DMS114 treated with DMSO at 0.1 percent for 48 hours (cell line): Measurements from ENCODE around the gene IL10RB.

ENCODE experiments used
- DNase-seq: peaks from one replicate; lab custom pipeline; 2025; ENCODE audit not compliant: unreplicated experiment; lab: John Stamatoyannopoulos, UW

The IL10RB gene

DNA sequence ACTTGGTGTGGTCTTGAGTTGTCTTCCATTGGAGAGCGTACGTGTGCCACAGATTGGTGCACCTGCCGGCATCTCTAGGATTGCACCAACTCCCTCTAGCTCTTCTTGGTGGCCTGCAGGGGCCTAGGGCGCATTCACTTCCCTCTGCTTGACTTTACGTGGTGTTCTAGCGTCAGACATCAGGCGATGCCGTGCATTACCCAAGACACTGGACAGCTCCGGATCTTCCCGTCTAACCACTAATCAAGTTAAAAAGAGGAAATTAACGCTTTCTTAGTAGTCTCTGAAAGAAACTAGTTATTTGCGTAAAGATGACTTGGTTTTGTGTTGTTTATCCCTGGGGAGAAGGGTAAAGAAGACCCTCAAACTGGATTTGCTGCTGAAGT, 510 bp upstream of the IL10RB start:
- DNase-seq, result peak; percentile 6

DNA sequence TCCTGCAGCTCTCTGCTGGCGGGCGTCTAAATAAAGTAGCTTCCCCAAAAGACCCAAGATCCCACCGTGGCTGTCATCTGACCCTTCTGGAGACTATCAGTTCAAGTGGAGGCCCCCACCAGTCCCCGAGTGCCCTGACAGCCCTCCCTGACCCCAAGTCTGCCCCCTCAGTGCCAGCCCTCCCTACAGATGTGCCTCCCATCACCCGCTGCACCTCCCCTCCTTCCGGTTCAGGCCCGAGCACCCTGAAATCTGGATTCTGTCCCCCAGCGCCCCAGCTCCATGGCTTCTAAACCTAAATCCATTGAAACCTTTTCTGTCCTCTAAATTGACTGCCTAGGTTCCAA, 595 bp downstream of the IL10RB start:
- no peak for DNase-seq

DNA sequence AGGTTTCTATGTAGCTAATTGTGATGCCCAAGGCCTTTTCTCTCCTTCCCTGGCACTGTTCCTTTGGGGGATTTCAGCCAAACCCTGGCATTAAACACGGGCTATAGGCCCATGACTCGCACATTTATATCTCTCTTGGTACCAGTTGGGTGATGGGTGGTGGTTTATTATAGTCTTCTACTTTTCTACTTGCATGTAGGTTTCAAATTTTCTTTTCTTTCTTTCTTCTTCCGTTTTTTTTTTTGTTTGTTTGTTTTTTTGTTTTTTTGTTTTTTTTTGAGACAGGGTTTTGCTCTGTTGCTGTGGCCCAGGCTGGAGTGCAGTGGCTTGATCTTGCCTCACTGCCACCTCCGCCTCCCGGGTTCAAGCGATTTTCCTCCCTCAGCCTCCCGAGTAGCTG, 1.1 kb downstream of the IL10RB start:
- DNase-seq, result peak; percentile 1

DNA sequence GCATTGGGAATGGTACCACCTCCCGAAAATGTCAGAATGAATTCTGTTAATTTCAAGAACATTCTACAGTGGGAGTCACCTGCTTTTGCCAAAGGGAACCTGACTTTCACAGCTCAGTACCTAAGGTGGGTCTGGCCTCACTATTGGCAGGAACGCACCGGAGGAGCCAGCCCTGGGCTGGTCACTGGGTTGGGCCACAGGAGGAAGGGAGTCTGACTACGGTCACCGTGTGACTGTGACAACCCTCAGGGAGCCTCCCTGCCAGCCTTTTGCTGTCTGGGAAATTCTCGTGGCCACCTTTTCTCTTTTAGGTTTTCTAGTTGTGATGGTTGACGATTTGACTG, 2.2 kb downstream of the IL10RB start:
- no peak for DNase-seq

DNA sequence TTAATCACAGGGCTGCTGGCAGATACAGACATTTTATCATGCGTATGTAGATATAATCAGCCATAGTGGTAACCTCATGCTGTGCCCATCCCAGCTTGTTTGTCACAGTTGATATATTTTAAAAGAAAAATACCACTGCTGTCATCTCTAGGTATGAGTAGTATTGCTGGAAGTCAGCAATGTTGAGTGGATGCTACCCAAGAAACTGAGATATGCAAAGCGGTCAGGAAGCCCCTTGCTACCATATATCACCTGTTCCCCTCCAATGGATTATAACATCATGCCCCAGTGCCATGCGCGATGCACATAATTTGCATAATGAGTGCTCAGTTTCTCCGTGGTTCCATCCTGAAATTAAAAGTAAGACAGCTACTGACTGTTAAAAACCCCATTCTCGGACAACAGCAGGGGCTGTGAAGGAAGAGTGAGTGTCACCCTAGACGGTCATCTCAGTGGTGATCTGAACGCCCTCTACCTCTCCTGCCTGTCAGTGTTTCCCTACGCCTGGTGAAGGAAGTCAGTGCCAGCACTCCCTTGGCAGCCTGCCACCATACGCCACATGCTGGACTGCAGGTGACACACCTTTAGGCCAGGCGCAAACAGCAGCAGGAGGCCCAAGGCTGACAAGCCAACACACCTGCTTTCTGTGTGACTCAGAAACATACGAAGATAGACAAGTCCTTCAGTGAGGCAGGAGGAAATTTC, 2.7 kb downstream of the IL10RB start:
- DNase-seq, result no peak

DNA sequence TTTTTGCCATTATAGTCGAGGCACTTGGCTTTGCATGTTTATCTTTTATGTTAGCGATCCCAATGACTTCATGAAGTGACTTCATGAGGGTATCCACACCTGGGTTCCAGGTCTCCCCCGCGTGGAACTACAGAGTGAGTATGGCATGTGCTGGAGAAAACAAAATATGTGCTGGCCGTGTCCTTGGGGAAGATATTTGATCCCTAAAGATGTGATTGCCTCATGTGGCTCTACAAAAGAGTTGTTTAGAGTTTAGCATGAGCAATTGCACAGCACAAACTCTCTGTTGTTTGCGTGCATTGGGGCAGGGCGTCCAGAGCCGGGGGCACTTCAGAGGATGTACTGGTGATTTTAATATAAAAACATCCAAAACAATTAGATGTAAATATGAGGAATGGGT, 4.8 kb downstream of the IL10RB start:
- DNase-seq, result no peak

DNA sequence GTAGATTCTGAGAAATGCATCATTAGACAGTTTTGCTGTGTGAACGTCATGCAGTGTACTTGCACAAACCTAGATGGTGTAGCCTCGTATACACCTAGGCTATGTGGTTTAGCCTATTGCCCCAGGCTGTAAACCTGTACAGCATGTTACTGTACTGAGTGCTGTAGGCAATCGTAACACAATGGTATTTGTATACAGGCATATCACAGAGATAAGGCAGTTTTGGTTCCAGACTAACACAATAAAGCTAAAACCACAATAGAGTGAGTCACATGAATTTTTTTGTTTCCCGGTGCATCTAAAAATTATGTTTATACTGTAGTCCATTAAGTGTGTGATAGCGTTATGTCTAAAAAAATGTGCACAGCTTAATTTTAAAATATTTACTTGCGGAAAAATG, 6.9 kb downstream of the IL10RB start:
- DNase-seq, result no peak

DNA sequence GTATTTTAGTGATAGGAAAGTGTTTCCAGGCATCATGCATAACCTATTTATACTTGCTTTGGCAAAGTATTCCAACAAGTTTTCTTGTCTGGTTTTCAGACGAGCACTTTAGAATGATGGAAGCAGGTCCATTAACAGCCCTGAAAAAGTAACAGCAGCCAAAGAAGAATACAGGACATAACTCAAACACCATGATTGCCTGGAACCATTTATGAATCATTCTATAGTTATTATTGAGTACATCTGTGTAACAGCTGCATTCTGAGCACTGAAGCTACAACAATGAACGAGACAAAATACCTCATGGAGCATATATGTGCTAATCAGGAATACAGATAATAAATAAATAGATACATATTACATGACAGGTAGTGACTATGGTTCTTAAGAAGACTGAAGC, 12.6 kb downstream of the IL10RB start:
- no peak for DNase-seq

DNA sequence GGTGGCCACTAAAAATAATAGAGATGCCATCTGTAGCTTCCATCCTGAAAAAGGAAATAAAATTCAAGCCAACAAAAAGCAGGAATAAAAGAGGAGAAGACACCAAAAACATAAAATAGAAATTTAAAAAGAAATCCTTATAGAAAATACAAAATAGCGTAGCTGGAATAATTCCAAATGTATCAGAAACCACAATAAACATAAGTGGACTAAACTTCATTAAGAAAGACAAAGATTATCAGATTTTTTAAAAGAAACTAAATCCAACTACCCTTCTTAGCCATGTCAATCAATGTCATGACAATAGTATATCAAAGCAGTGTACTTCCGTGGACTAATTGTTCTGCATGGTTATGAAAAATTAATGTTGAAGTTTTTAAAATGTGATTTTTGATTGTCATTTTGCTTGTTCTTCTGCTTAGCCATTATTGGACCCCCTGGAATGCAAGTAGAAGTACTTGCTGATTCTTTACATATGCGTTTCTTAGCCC, 13.2 kb downstream of the IL10RB start:
- DNase-seq, result no peak

DNA sequence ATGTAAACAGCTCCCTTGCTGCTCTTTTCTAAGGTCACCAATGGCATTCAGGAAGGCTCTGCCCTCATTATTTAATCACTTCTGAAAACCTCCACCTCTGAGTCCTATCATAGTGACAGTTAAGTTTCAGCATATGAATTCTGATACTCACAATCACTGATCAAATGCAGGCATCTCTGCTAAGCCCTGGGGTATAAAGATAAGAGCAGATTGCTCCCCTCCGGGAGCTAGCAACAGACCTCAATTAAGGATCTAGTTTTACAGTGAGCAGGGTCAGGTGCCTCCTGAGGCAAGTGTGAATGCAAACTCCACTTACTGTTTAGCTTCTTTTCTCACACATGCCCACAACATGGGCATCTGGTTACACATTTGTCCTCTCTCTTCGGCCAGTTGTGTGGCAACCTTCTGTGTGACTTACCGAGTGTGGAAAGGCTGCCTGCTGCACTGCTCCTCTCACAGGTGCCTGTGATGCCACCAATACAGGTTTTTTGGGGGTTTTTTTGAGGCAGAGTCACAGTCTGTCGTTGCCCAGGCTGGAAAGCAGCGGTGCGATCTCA, 15.0 kb downstream of the IL10RB start:
- no peak for DNase-seq

DNA sequence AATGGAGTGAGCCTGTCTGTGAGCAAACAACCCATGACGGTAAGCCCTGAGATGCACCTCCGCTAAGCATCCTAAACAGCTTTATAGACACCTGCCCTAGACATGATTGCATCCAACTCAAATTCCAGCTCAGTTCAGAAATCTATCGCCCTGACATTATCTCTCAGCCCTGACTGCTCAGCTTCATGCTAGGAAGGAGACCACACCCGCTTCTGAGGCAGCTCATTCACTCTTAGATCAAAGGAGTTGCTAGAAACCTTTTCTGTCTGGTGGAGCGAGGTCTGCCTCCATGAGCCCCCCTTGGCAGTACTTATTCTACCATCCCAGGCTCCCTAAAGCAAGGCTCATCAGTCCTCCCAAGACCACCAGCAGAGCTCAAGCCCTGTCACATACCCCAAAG, 17.0 kb downstream of the IL10RB start:
- DNase-seq, result no peak

DNA sequence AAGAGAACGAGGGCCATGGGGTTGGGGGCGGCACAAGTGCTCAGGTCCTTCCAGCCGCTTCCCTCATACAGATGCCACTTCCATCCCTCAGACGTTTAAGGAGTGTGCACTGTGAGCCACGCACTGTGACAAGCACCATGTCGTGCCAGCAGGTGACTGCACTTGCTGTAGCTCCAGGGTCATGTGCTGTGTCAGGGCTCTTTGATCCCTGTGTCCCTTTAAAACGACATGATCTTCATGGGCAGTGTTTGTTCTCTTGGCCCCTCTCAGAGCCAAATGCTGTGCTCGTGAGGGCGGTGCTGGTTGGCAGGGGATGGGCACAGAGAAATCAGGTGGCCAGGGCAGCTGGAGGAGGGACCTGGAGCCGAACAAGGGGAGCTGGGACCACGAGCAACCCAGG, 19.9 kb downstream of the IL10RB start:
- DNase-seq, result no peak

DNA sequence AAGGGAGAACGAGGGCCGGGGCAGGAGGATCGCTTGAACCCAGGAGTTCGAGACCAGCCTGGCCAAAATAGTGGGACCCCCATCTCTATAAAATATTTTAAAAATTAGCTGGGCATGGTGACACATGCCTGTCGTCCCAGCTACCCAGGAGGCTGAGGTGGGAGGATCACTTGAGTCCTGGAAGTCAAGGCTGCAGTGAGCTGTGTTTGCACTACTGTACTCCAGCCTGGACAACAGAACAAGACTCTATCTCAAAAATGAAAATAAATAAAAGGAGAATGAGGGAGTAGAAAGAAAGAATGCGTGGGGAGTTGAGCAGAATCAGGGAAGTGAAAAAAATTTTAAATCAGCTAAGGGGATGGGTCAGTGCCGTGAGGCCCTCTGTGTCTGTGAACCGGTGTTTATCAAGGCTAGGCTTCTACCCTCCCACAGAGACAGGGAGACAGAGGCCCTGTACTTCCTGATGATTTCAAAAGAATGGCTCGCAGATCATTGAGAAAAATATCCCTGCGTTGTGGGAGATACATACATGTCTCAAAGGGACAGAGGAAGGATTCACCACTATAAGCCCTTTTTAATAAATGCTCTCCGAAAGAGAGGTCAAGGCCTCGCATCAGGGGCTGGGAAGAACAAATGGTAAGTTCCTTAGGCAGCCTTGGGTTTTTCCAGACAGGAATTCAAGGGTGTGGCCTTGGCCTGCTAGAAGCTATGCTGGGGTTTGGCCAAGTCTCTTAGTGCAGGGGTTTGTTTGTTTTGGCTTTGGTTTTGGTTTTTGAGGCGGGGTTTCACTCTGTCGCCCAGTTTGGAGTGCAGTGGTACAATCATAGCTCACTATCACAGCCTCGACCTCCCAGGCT, 20.7 kb downstream of the IL10RB start:
- DNase-seq, result no peak

DNA sequence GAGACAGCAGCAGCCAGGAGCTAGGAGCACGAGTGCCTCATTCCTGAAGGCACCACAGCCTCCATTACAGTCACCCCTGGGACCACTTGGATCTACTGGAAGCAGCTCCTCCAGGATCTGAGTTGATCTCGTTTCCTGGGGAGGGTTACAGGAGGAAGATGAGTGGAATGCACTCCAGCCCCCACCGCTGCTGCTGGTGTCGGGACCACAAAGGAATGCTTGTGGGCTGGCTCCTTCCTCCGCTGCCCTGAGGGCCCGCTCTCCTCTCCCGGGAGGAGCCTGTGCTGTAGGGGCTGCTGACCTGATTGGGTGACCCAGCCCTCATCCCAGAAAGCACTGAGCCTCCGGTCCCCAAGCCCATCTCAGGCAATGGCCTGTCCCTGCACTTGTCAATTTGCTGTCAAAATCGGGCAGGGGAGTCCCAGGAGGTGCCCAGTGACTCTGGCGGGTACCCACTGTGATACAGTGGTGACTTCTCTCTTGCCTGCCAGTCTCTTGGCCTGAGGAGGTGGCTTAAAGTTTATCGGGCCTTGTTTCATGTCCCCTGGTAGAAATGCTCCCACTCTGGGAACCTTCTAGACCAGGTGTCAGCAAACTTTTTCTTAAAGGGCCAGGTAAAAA, 23.1 kb downstream of the IL10RB start:
- DNase-seq, result no peak

DNA sequence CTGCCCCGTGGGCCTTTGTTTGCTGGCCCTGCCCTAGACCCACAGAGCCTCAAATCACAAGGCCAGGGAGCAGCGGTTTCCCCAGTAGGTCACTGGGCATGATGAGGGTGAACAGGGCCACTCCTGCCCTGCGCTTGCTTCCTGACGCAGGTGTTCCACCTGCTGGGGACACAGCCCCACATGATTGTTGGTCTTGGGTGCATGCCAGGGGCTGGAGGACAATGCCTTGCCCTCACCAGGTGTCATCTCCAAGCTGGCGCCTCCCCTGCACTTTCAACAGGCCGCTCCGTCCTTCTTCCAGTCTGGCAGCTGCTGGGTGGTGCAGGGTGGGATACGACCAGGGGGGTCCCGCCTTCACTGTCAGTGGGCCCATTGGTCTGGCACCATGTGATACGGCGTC, 24.3 kb downstream of the IL10RB start:
- no peak for DNase-seq

DNA sequence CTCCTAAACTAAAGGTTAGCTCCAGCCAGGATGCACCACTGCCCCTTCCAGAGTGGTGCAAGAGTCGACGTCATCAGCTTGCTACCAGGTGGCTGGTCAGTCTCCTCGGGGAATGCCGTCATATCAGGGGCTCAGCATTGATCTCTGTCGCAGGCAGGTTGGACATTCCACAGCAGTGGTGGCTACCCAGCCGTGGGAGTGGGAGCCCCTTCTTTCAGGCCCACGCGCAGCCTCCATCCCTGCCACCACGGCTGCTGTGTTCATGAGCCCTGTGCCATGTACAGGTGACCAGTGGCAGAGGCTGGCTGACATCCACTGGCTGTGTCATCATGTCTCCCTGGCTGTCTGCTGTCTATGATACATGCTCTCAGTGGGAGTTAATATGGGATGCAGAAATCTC, 25.5 kb downstream of the IL10RB start:
- DNase-seq, result no peak

DNA sequence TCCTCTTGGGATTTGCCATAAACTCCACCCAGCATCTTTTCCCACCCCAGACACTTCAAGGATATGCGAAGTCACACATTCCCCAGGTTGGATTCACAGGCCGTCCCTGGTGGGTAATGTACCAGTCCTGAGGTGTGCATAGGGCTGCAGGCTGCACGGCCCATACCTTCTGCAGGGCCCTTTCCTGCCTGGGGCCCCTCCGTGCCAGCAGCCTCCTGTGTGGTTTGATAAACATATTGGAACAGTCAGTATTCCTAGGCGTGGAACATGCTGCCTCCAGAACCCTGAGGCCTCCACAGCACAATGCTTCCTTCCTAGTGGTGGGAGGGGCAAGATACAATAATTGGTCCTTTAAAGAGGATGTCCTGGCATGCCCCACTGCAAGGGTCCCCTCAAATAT, 26.6 kb downstream of the IL10RB start:
- no peak for DNase-seq

DNA sequence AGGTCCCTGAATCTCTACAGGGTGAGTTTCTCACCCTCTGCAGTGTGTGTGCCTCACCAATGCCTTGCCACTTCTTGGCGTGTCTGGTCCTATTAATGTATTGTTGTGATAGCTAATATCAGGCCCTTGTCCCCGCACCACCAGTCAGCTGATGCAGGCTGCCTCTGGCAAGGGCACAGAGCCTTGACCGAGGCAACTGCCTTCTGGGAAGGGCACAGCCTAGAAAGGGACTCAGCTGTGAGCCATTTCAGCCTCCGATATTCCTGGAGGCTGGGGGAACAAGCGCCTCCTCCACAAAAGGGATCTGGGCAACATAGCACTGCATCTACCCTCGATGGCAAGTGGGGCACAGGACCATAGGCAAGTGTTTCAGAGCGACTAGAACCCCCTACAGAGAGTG, 27.0 kb downstream of the IL10RB start:
- DNase-seq, result no peak

DNA sequence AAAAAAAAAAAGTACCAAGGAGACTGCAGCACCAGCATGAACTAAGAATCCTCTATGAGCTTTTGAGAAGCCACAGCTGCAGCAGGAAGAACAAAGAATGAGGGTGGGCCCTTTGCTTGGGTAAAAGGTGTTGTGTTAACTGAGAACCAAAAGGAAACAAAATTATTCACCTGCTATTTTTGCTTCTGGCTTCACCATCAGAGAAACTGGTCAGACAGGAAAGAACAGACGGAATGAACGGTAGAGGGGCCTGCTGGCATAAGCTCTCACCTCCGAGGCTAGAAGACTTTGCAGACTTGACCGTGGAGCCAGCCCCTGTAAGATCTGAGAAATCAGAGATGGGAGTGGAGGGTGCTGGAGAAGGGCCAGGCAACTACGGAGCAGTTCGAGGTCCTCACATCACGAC, 27.6 kb downstream of the IL10RB start:
- DNase-seq, result no peak

DNA sequence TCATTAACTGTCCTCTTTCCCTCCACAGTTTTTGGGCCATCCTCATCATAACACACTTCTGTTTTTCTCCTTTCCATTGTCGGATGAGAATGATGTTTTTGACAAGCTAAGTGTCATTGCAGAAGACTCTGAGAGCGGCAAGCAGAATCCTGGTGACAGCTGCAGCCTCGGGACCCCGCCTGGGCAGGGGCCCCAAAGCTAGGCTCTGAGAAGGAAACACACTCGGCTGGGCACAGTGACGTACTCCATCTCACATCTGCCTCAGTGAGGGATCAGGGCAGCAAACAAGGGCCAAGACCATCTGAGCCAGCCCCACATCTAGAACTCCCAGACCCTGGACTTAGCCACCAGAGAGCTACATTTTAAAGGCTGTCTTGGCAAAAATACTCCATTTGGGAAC, 30.0 kb downstream of the IL10RB start:
- no peak for DNase-seq

DNA sequence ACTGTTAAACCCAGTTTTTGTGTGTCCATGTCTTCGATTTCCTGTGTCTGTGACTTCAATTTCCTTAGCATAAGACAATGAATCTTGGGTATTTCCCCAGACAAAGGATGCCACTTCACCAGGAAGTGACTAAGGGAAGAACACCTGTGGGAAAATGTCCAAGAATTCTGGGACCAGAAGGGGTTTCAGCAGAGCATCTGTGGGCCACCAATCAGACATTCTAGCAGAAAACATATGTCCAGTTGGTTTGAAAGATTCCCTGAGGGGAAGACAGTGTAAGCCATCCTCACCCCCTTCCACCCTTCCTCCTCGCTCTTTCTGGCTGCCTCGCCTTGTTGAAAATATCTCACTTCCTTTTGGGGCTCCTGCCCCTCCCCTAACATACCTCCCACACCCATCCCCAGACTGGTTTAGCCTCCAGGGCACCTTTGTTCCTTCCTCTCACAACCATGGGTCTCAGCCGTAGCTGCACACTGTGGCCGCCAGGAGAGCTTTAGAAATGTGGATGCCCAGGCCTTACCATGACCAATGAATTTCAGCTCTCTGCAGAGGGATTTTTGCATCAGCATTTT, 33.1 kb downstream of the IL10RB start:
- no peak for DNase-seq
